ENCODE measurements around the gene MNDA.

MNDA gene

GRCh38 chr1:158838660-158839059 lies 7.5 kb downstream of the MNDA start:
- H2AFZ ChIP-seq (ENCODE audit: low read length): no peak overlapping the region
- no peak overlapping the region for H3K4me3 ChIP-seq (ENCODE audit: low read length, poor library complexity, severe bottlenecking)
- no peaks in the 10 kb centered on the region for H3K4me1 ChIP-seq (ENCODE audit: insufficient read depth, low read length, poor library complexity, severe bottlenecking)
- no peaks in the 10 kb centered on the region for H3K27me3 ChIP-seq (ENCODE audit: insufficient read depth, low read length, poor library complexity, severe bottlenecking)
- H3F3A ChIP-seq (ENCODE audit: low read depth): no peaks in the 10 kb centered on the region
- H4K20me1 ChIP-seq (ENCODE audit: insufficient read depth, low read length, poor library complexity, severe bottlenecking): no peaks in the 10 kb centered on the region
- no peaks in the 10 kb centered on the region for H3K9me3 ChIP-seq (ENCODE audit: insufficient read depth, low read depth, low read length)
- no peak for TF ChIP-seq CTCF (conservative IDR thresholded peaks at IDR 0.05; ENCODE audit: low read length)
- no peak for TF ChIP-seq EZH2phosphoT487 (IDR thresholded peaks at IDR 0.05; ENCODE audit: borderline replicate concordance)
- H3K9ac ChIP-seq (ENCODE audit: low read depth, low read length, poor library complexity, severe bottlenecking): no peak overlapping the region
- H3K9me2 ChIP-seq (replicated peaks; ENCODE audit: low read depth, low read length): no peaks in the 10 kb centered on the region
- no peaks in the 10 kb centered on the region for H3K36me3 ChIP-seq (ENCODE audit: insufficient read depth, low read length)
- H3K79me2 ChIP-seq (ENCODE audit: insufficient read depth, low read length): no peaks in the 10 kb centered on the region
- no peak overlapping the region for H3K4me2 ChIP-seq (ENCODE audit: low read depth, low read length, poor library complexity, severe bottlenecking)

GRCh38 chr1:158839566-158839965 lies 8.4 kb downstream of the MNDA start:
- Histone ChIP-seq H3K9me3 (ENCODE audit: insufficient read depth, low read depth, low read length) (no peaks in the 10 kb centered on the region), H3K27me3 (ENCODE audit: insufficient read depth, low read length, poor library complexity, severe bottlenecking) (no peaks in the 10 kb centered on the region), H3F3A (ENCODE audit: low read depth) (no peaks in the 10 kb centered on the region), H3K36me3 (ENCODE audit: insufficient read depth, low read length) (no peaks in the 10 kb centered on the region), H4K20me1 (ENCODE audit: insufficient read depth, low read length, poor library complexity, severe bottlenecking) (no peaks in the 10 kb centered on the region), H3K79me2 (ENCODE audit: insufficient read depth, low read length) (no peaks in the 10 kb centered on the region), H3K4me1 (ENCODE audit: insufficient read depth, low read length, poor library complexity, severe bottlenecking) (no peaks in the 10 kb centered on the region), H3K4me3 (ENCODE audit: low read length, poor library complexity, severe bottlenecking) (no peak overlapping the region), H3K9ac (ENCODE audit: low read depth, low read length, poor library complexity, severe bottlenecking) (no peak overlapping the region), H3K4me2 (ENCODE audit: low read depth, low read length, poor library complexity, severe bottlenecking) (no peak overlapping the region), H2AFZ (ENCODE audit: low read length) (no peak overlapping the region), H3K9me2 (replicated peaks; ENCODE audit: low read depth, low read length) (no peaks in the 10 kb centered on the region)
- TF ChIP-seq CTCF (conservative IDR thresholded peaks at IDR 0.05; ENCODE audit: low read length) (no peak), EZH2phosphoT487 (IDR thresholded peaks at IDR 0.05; ENCODE audit: borderline replicate concordance) (no peak)

- H3K9ac ChIP-seq (ENCODE audit: low read depth, low read length, poor library complexity, severe bottlenecking): no peak overlapping the region
- H2AFZ ChIP-seq (ENCODE audit: low read length): no peak overlapping the region
- no peaks in the 10 kb centered on the region for H3F3A ChIP-seq (ENCODE audit: low read depth)
- no peaks in the 10 kb centered on the region for H3K4me1 ChIP-seq (ENCODE audit: insufficient read depth, low read length, poor library complexity, severe bottlenecking)
- no peaks in the 10 kb centered on the region for H3K36me3 ChIP-seq (ENCODE audit: insufficient read depth, low read length)
- H4K20me1 ChIP-seq (ENCODE audit: insufficient read depth, low read length, poor library complexity, severe bottlenecking): no peaks in the 10 kb centered on the region
- no peak overlapping the region for H3K4me2 ChIP-seq (ENCODE audit: low read depth, low read length, poor library complexity, severe bottlenecking)
- H3K4me3 ChIP-seq (ENCODE audit: low read length, poor library complexity, severe bottlenecking): no peak overlapping the region
- no peak for TF ChIP-seq CTCF (conservative IDR thresholded peaks at IDR 0.05; ENCODE audit: low read length)
- TF ChIP-seq EZH2phosphoT487 (IDR thresholded peaks at IDR 0.05; ENCODE audit: borderline replicate concordance): no peak
- H3K9me2 ChIP-seq (replicated peaks; ENCODE audit: low read depth, low read length): no peaks in the 10 kb centered on the region
- H3K9me3 ChIP-seq (ENCODE audit: insufficient read depth, low read depth, low read length): no peaks in the 10 kb centered on the region
- H3K79me2 ChIP-seq (ENCODE audit: insufficient read depth, low read length): no peaks in the 10 kb centered on the region
- no peaks in the 10 kb centered on the region for H3K27me3 ChIP-seq (ENCODE audit: insufficient read depth, low read length, poor library complexity, severe bottlenecking)
These were observed 9.1 kb downstream of the MNDA start for GRCh38 chr1:158840236-158840635.

Measured in Loucy (cell line).